Testis (tissue), 3 donors: ENCODE measurements around the gene PHYHIPL. TPM values are rescaled to one million over a fixed set of nuclear protein-coding genes. Genes with fewer than 3 reads are reported as not detected.
"Not testable (repeated sequence)": the region's sequence is repeated elsewhere in the genome, so short reads cannot be mapped to it uniquely, and the experiment has no call there.

Experiments used
- DNase-seq: peaks from one replicate; pipeline ENCODE4 v3.0.0-alpha.2; 2019
- H3K27ac ChIP-seq, 2 donors: fragments of 200-600 bp; sonication (generic); one replicate each; pipeline ENCODE4 v1.5.1; 2019
- H3K27me3 ChIP-seq: fragments of 200-600 bp; sonication (generic); one replicate; pipeline ENCODE4 v1.5.1; 2019
- H3K36me3 ChIP-seq: fragments of 200-600 bp; sonication (generic); one replicate; pipeline ENCODE4 v1.5.1; 2017; ENCODE audit warnings: low read depth; ENCODE audit errors: missing control alignments
- H3K4me1 ChIP-seq: fragments of 200-600 bp; sonication (generic); one replicate; pipeline ENCODE4 v1.5.1; 2019
- H3K4me3 ChIP-seq, 2 donors: fragments of 200-600 bp; sonication (generic); one replicate each; pipeline ENCODE4 v1.5.1; 2017 to 2019
- H3K9me3 ChIP-seq: fragments of 200-600 bp; sonication (generic); one replicate; pipeline ENCODE4 v1.5.1; 2017
- CTCF ChIP-seq, 3 experiments: fragments of 450-650 bp in 2 of 3; fragments of 200-600 bp in 1 of 3; sonication (generic) in 1 of 3; IDR thresholded peaks; one replicate each; pipeline ENCODE4 v1.5.1; 2016 to 2019; ENCODE audit warnings: antibody characterized with exemption in 3 of 3, mild to moderate bottlenecking in 2 of 3, moderate library complexity in 1 of 3
- POLR2A ChIP-seq: fragments of 450-650 bp; IDR thresholded peaks from one replicate; pipeline ENCODE4 v1.6.1; 2017; ENCODE audit warnings: antibody characterized with exemption, mild to moderate bottlenecking, moderate library complexity
- WGBS, 2 donors: methylation state at CpG; one replicate each; pipeline ENCODE4 v1.1.5; 2018; 5-methylcytosine and 5-hydroxymethylcytosine counted together
- intact Hi-C: fragments of 100-400 bp; cut with DNase I; formaldehyde crosslinking; loops from one replicate; pipeline ENCODE4 v1.15.1; 2023; ENCODE audit warnings: low total_unique reads
- polyA plus RNA-seq: library from polyadenylated mRNA; stranded (reverse); fragments of 350-450 nt; fragmentation: Illumina TruSeq; extraction: RNeasy Lipid Tissue Mini Kit (QIAGEN cat#74804); gene quantifications from one replicate; pipeline ENCODE4 v1.2.3, GENCODE V29; 2014; ENCODE audit warnings: low read depth, low replicate concordance; ENCODE audit not compliant: insufficient read depth
- total RNA-seq, 2 donors: library from RNA; depleted of rRNA; stranded (reverse); fragments of >200 nt; gene quantifications; one replicate each; pipeline ENCODE4 v1.2.3, GENCODE V29; 2016

The PHYHIPL gene
- total and polyA plus RNA-seq, 3 donors from 2014 or later = 16.9 to 78.0 (median 24.3) TPM

DNA sequence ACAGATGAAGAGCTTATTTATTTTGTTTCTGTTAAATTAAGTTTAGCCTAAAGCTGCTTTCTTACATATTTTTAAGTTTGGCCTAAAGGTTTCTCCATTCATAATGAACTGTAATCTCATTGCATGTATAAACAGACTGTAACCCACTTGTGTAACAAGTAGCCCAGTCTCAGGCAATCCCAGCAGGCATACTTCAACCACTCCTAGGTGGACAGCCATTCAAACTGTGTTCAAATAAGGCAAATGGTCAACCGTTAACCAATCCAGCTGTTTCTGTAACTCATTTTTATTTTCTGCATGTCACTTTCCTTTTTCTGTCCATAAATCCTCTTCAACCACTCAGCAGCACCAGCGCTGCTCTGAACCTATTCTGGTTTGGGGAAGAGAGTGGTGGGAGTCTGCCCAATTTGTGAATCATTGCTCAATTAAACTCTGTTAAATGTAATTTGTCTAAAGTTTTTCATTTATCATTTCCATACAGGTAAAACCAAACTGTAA lies 35.9 kb downstream of the PHYHIPL start:
- H3K36me3 ChIP-seq = no peaks in the 10 kb centered on the region
- H3K27me3 ChIP-seq = no peaks in the 10 kb centered on the region
- WGBS, 2 donors = 66 to 82% methylated on average over 2 of the region's 2 CpGs
- no peak overlapping the region for H3K4me3 ChIP-seq
- no peaks in the 10 kb centered on the region for H3K4me1 ChIP-seq
- H3K27ac ChIP-seq = no peak overlapping the region
- H3K9me3 ChIP-seq = no peaks in the 10 kb centered on the region
- no peak for DNase-seq
- no peak for TF ChIP-seq CTCF (IDR thresholded peaks at IDR 0.05)
- no peak for TF ChIP-seq POLR2A
- intact Hi-C loops = no loop called here

GRCh38 chr10:59214160-59214559 lies 37.7 kb downstream of the PHYHIPL start:
- WGBS, 2 donors = 96 to 100% methylated on average over 1 of the region's 1 CpG
- DNase-seq = no peak
- intact Hi-C loops = no loop called here
- Histone ChIP-seq H3K27me3 (no peaks in the 10 kb centered on the region), H3K9me3 (no peaks in the 10 kb centered on the region), H3K4me3 (no peak overlapping the region), H3K4me1 (no peaks in the 10 kb centered on the region), H3K36me3 (no peaks in the 10 kb centered on the region), H3K27ac (no peak overlapping the region)
- TF ChIP-seq CTCF (IDR thresholded peaks at IDR 0.05) = no peak
- no peak for TF ChIP-seq POLR2A

DNA sequence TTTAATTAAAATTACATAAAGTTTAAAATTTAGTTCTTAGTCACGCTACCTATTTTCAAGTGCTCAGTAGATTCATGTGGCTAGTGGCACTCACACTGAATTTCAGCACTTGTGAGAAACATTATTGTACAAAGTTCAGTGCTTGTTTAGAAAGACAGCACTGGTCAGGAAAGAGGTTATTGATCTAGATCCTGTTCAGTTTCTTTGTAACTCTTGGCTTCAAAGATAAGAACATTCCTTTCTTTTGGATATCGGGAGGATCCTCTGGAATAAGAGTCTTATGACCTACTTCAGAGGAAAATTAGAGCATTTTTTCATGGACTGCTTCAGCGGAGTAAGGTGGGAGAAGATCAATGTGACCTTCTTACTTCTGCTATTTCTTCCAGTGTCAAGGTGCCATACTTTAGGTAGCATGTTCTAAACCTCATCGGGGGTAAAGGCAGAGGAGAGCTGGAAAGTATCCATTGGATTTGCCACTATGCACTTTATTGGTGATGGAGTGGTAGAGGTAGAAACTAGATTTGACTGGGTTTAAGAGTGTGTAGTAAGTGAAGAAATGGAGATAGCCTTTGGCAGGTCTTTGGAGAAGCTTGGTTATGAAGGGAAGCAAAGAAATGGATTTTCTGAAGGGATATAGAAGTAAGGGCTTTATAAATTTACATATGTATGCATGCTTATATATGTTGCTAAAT lies 39.9 kb downstream of the PHYHIPL start:
- intact Hi-C loops = no loop called here
- H3K4me3 ChIP-seq = no peak overlapping the region
- H3K27ac ChIP-seq = no peak overlapping the region
- no peak for TF ChIP-seq POLR2A
- TF ChIP-seq CTCF (IDR thresholded peaks at IDR 0.05) = no peak
- 51 to 55% methylated on average over 4 of the region's 4 CpGs for WGBS, 2 donors
- no peak for DNase-seq
- no peaks in the 10 kb centered on the region for H3K9me3 ChIP-seq
- no peaks in the 10 kb centered on the region for H3K4me1 ChIP-seq
- no peaks in the 10 kb centered on the region for H3K27me3 ChIP-seq
- no peaks in the 10 kb centered on the region for H3K36me3 ChIP-seq

GRCh38 chr10:59222788-59223187 lies 46.3 kb downstream of the PHYHIPL start:
- no peak overlapping the region for H3K4me3 ChIP-seq
- intact Hi-C loops = no loop called here
- H3K36me3 ChIP-seq = no peaks in the 10 kb centered on the region
- TF ChIP-seq CTCF (IDR thresholded peaks at IDR 0.05) (no peak), POLR2A (no peak)
- H3K9me3 ChIP-seq = no peaks in the 10 kb centered on the region
- no peak overlapping the region for H3K27ac ChIP-seq
- H3K27me3 ChIP-seq = no peaks in the 10 kb centered on the region
- no peak for DNase-seq
- H3K4me1 ChIP-seq = no peaks in the 10 kb centered on the region

DNA sequence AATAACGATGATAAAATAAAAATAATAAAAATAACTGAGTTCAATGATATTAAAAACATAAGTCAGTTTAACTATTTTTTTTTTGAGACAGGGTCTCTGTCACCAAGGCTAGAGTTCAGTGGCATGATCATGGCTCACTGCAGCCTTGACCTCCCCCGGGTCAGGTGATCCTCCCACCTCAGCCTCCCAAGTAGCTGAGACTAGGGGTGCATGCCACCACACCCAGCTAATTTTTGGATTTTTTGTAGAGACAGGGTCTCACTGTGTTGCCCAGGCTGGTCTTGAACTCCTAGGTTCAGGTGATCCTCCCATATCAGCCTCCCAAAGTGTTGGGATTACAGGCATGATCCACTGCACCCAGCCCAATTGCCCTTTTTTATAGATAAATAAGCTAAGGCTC lies 47.2 kb downstream of the PHYHIPL start:
- H3K27ac ChIP-seq, H3K9me3 ChIP-seq, H3K27me3 ChIP-seq, intact Hi-C loops, H3K36me3 ChIP-seq, DNase-seq, H3K4me1 ChIP-seq, H3K4me3 ChIP-seq: not testable (repeated sequence)
- WGBS, 2 donors = 58 to 96% methylated on average over 2 of the region's 2 CpGs
